HG03064 (cell line): ENCODE results near the gene INAVA.

ENCODE experiments used
- ATAC-seq: cut with Tn5 transposase; IDR thresholded peaks from one replicate; pipeline ENCODE4 v1.9.1; 2021; ENCODE audit warnings: low read depth; ENCODE audit not compliant: unreplicated experiment

The INAVA gene

DNA sequence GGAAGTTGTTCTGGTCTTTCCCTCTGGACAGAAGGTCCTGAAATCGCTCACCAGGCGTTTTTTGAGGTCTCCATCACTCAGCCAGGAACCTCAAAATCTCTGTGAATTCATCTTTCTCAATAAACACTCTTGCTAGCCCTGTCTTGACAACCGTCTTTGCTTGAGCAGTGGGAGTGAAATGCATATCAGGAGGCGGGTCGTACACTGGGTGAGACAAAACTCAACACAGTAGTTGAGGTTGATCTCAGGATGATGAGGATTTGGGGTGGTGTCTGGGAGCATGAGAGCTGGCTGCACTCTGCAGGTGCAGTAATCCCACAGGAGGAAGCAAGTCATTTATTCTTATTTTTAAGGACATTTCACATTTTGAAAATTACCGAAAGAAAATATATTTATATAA lies 20.0 kb upstream of the INAVA start:
- no peak for ATAC-seq

DNA sequence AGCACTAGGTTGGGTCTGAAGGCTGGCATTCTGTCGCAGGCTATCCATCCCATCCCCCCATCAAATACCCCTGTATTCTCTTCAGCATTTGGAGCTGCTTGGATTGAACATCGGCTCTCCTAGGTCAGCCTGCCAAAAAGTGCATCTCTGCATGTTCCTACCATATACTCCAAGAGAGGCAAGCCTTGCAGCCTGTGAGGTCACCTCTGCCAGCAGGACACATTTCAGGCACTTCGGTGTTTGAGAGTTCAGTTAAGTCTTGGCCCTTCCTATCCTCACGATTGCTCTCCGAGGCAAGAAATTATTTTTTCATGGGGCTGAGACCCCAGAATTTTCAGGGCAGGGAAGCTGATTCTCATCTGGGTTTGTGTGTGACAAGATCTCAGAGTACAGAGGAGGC lies 19.3 kb upstream of the INAVA start:
- no peak for ATAC-seq

DNA sequence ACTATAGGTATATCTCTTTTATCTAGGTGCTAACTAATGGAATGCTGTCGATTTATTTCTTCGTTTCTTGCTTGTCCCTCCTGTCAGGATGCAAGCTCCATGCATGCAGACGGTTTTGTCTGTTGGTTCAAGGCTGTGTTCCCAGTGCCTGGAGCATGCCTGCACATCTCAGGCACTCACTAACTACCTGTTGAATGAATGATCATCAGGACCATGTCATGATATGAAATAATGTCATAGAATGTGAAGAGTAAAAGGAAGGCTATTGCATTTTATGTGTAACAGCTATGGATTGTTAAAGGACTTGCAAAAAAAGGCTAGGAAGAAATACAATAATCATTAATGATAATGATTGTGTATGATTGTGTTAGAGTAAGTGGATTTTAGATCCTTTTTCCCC lies 17.7 kb upstream of the INAVA start:
- ATAC-seq = no peak

GRCh38 chr1:200877839-200878551 lies 16.7 kb upstream of the INAVA start:
- ATAC-seq = peak; percentile 75

DNA sequence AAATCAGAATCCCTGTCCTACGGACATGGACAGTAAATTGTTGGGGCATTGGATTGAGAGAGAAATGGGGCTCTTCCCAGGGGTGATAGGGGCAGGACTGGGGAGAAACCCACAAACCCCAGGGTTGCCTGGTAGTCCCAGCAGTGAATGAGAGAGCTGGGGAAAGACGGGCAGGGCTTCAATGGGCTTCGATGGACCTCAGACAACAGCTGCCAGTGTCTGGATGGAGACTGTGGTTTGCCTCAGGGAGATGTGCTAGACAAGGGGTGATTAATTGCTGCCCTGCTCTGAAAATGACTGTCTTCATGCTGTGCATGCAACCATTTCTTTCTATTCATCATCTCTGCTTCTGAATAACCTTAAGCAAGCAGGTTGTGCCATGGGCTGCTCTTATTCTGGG lies 14.5 kb upstream of the INAVA start:
- ATAC-seq = peak; percentile 52

GRCh38 chr1:200883118-200883517 lies 11.6 kb upstream of the INAVA start:
- ATAC-seq = no peak

- ATAC-seq = no peak
Observed at GRCh38 chr1:200885623-200886402, 8.9 kb upstream of the INAVA start.

GRCh38 chr1:200886594-200886993 lies 8.1 kb upstream of the INAVA start:
- no peak for ATAC-seq

DNA sequence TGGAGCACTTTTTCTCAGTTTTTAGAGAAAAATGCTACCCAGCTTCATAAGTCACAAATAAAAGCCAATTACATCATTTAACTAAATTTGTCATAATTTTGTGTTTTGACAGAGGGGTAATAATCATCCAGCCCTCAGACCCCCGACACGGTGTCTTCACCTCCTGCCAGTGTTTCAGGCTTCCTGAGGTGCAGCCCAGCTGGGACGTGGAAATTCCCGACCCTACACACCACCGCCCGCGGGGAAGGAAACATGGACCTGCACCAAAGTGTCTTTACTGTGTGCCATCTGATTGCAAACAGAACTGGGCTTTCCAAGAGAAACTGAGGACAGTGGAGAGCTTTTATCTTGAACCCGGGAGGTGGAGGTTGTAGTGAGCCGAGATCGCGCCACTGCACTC lies 7.7 kb upstream of the INAVA start:
- ATAC-seq = no peak

- ATAC-seq = no peak
Observed at GRCh38 chr1:200887772-200888348, 6.8 kb upstream of the INAVA start.

- peak; percentile 86 for ATAC-seq
Observed at GRCh38 chr1:200888349-200888838, 6.3 kb upstream of the INAVA start.

DNA sequence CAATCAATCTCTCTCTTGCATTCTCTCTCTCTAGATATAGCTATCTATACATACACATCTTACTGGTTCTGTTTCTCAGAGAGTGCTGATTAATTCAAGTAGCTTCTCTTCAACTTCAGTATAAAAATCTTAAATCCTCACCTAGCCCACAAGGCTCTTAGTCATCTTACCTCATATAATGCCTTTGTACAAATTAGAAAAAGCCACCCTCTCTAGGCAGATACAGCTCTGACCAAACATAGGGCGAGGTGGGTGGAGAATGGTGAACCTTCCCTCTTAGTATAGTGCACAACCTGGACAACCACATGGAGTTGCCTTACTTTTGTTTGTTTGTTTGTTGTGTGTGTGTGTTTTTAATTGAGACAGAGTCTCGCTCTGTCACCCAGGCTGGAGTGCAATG lies 5.1 kb upstream of the INAVA start:
- ATAC-seq = no peak

DNA sequence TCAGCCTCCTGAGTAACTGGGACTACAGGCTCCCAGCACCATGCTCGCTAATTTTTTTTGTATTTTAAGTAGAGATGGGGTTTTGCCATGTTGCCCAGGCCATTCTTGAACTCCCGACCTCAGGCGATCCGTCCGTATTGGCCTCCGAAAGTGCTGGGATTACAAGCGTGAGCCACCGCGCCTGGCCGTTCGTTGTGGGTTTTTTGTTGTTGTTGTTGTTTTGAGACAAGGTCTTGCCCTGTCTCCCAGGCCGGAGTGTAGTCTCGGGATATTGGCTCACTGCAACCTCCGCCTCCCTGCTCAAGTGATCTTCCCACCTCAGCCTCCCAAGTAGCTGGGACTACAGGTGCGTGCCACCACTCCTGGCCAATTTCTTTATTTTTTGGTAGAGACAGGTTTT lies 4.7 kb upstream of the INAVA start:
- no peak for ATAC-seq

DNA sequence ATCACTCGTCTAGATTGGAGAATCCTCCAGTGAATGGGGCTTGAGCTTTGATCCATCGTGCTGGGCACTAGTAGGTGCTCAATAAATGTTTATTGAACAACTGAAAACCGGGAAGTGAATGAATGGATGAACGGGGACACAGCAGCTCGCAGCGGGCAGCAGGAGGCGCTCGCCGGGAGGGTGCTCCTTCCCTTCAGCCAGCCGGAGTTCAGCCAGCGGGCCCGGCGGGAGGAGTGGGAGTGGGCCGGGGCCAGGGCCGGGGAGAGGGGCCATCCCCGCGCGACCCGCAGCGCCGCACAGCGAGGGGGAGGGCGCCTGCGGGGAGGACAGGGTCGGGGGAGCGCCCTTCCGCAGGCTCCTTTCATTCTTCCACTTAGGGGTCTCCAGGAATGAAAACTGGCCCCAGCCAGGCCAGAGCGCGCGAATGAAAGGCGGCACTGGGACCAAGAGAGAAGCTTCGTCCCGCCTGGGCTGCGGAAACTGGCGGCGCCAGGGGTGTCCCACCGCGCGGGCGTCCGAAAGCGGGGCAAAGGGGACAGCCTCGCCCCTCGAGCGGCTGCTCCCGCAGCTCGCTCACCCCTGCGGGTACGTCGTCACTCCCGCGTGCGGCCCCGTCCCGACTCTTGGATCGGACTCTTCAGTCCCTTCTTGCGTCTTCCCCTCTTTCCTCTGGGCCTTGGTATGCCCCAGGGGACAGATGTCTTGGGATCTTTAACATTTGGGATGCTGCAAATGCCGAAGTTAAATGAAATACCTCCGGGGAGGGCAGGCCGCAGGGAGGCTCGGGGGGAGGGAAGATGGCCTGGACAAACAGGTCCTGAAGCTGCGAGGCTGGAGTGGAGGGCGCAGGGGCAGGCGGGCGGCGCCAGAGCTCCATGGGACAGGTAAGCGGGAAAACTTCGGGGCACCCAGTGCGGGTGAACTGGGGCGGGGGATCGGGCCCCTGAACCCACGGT lies 3.6 kb upstream of the INAVA start:
- no peak for ATAC-seq

GRCh38 chr1:200891774-200892157 lies 2.9 kb upstream of the INAVA start:
- ATAC-seq = no peak

GRCh38 chr1:200892546-200892945 lies 2.2 kb upstream of the INAVA start:
- ATAC-seq = no peak

DNA sequence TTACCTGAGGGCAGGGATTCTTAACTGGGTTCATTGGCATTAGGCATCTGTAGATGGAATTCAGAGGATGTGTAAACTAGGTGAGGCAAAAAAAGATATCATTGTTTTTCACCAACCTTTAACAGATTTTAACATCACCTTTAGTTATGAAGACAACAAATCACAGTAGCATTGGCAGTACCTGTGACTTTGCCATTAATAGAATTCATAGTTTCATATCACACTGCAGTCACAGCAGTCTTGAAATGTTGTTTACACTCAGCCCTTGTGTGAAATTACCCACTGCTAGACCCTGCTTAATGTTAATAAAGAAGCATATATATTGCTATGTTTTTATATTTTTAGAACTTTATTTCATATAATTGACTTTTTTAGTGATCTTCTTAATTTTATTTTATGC lies 1.7 kb upstream of the INAVA start:
- no peak for ATAC-seq

- no peak for ATAC-seq
Observed at GRCh38 chr1:200893411-200893901, 1.2 kb upstream of the INAVA start.

DNA sequence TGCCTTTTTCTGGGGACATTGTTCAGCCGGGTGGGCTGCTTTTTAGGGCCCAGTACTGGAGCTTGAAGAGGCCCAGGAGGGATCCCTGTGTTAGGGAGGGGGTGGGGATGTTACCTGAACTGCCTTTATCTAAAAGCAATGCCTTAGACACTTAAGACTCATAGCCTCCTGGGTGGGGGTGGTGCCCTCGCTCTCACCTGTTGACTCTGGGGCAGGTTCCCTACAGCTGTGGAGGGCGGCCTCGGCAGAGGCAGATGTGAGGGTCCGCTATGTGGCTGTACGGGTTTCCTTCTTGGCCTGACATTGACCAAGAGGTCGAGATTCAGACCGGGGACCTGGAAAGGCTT lies 716 bp downstream of the INAVA start:
- no peak for ATAC-seq

DNA sequence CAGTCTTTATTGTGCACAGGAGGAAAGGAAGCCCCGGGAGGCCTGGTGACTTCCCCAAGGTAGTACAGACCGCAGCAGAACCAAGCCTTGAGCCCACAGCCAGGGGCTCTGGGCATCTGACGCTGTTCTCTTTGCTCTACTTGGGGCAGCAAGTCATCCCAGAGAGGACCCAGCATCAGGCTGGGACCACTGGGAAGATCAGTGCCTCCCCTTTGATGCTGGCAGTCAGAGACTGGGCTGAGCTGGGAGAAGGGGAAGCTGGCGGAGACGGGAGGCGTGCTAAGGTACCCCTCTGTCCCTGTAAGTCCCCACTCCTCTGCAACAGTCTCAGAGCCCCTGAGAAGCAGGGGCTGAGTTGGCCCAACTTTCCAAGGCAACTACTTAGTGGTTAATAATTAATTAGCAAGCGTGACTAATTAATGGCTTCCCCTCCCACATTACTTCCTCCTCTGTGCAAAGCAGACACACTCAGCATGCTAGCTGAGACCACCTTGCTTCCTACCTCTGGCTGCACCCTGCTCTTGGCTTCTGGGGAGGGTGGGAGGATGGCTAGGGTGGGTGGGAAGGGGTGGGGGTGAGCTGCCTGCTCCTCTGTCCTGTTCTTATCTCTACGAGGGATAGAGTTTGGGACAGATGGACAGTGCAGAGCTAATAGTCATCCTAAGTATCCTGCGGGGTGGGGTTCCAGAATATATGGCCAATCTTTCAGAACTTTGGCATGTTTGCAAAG lies 1.3 kb downstream of the INAVA start:
- ATAC-seq = no peak
